ENCODE data around the gene SYTL5.

- TF ChIP-seq CTCF (IDR thresholded peaks at IDR 0.05) (no peak), POLR2A (IDR thresholded peaks at IDR 0.05) (no peak)
Observed at GRCh38 chrX:38150993-38151392, 144.6 kb downstream of the SYTL5 start.

Measured in testis (tissue), 2 donors.